HG02973 (cell line): ENCODE measurements around the gene TLR10.
"Not testable (repeated sequence)": the region's sequence is repeated elsewhere in the genome, so short reads cannot be mapped to it uniquely, and the experiment has no call there.

Experiments
- ATAC-seq: cut with Tn5 transposase; IDR thresholded peaks from one replicate; pipeline ENCODE4 v1.9.1; 2021; ENCODE audit warnings: moderate library complexity; ENCODE audit not compliant: unreplicated experiment

The TLR10 gene

GRCh38 chr4:38769857-38770256 is 12.9 kb downstream of the TLR10 start:
- no peak for ATAC-seq

GRCh38 chr4:38769441-38769840 is 13.3 kb downstream of the TLR10 start:
- no peak for ATAC-seq

- no peak for ATAC-seq
Measured at GRCh38 chr4:38768968-38769394, 13.8 kb downstream of the TLR10 start.

- not testable (repeated sequence) for ATAC-seq
Measured at GRCh38 chr4:38766940-38767339, 15.8 kb downstream of the TLR10 start.

GRCh38 chr4:38765382-38765781 is 17.4 kb downstream of the TLR10 start:
- ATAC-seq: no peak

GRCh38 chr4:38764277-38764676 is 18.5 kb downstream of the TLR10 start:
- ATAC-seq: no peak

GRCh38 chr4:38762560-38762959 is 20.2 kb downstream of the TLR10 start:
- ATAC-seq: no peak

- no peak for ATAC-seq
Measured at GRCh38 chr4:38759790-38760122, 23.0 kb downstream of the TLR10 start.

- no peak for ATAC-seq
Measured at GRCh38 chr4:38759113-38759789, 23.5 kb downstream of the TLR10 start.

- ATAC-seq: no peak
Measured at GRCh38 chr4:38757945-38758600, 24.7 kb downstream of the TLR10 start.

- ATAC-seq: no peak
Measured at GRCh38 chr4:38752941-38753806, 29.6 kb downstream of the TLR10 start.

- ATAC-seq: peak; percentile 95
Measured at GRCh38 chr4:38752372-38752940, 30.3 kb downstream of the TLR10 start.

- no peak for ATAC-seq
Measured at GRCh38 chr4:38751341-38752010, 31.3 kb downstream of the TLR10 start.

GRCh38 chr4:38749336-38749735 is 33.5 kb downstream of the TLR10 start:
- ATAC-seq: no peak

- ATAC-seq: no peak
Measured at GRCh38 chr4:38747629-38748028, 35.2 kb downstream of the TLR10 start.

GRCh38 chr4:38745881-38746280 is 36.9 kb downstream of the TLR10 start:
- ATAC-seq: no peak

GRCh38 chr4:38743866-38744265 is 38.9 kb downstream of the TLR10 start:
- ATAC-seq: no peak

GRCh38 chr4:38740303-38740702 is 42.5 kb downstream of the TLR10 start:
- ATAC-seq: no peak

GRCh38 chr4:38738940-38739803 is 43.6 kb downstream of the TLR10 start:
- no peak for ATAC-seq

GRCh38 chr4:38735870-38736269 is 46.9 kb downstream of the TLR10 start:
- no peak for ATAC-seq
